Central memory CD4-positive, alpha-beta T cell (primary cell): ENCODE results near the gene UGT3A1.

Experiments used
- DNase-seq: peaks from one replicate; pipeline ENCODE4 v3.0.0; 2022

UGT3A1 gene

GRCh38 chr5:35903631-35904203 lies 87.5 kb downstream of the UGT3A1 start:
- no peak for DNase-seq

- DNase-seq: no peak
These were observed 89.0 kb downstream of the UGT3A1 start for GRCh38 chr5:35902046-35902672.
